ENCODE measurements around the gene P4HA3.

- TF ChIP-seq CTCF (IDR thresholded peaks at IDR 0.05) = no peak
- no peak for TF ChIP-seq POLR2AphosphoS5 (IDR thresholded peaks at IDR 0.05)
Observed at GRCh38 chr11:74237541-74237940, 73.9 kb downstream of the P4HA3 start.

Measured in esophagus muscularis mucosa (tissue), 3 donors.